Activated CD4-positive, alpha-beta memory T cell treated with anti-CD3 and anti-CD28 coated beads for 36 hours (primary cell): ENCODE measurements around the gene TGIF2. TPM values are rescaled to one million over a fixed set of nuclear protein-coding genes. Genes with fewer than 3 reads are reported as not detected.

ENCODE experiments used
- CTCF ChIA-PET: fragments of 350-600 bp; sonication (Branson Sonifier 250); formaldehyde crosslinking; loops from one replicate; lab custom pipeline; 2021; ENCODE audit warnings: antibody characterized with exemption, inconsistent platforms; lab: Charles Lee
- POLR2A ChIA-PET: fragments of 350-600 bp; sonication (Branson Sonifier 250); formaldehyde crosslinking; loops from one replicate; lab custom pipeline; 2021; ENCODE audit warnings: antibody characterized with exemption; lab: Charles Lee
- DNase-seq: peaks from one replicate; pipeline ENCODE4 v3.0.0-alpha.2; 2020
- H3K27ac Mint-ChIP-seq: one replicate; pipeline ENCODE4 v1.8.0; 2021; ENCODE audit warnings: mixed read lengths
- H3K27me3 Mint-ChIP-seq: one replicate; pipeline ENCODE4 v1.8.0; 2021; ENCODE audit warnings: mixed read lengths
- H3K36me3 Mint-ChIP-seq: one replicate; pipeline ENCODE4 v1.8.0; 2021; ENCODE audit warnings: mixed read lengths
- H3K4me1 Mint-ChIP-seq: one replicate; pipeline ENCODE4 v1.8.0; 2021; ENCODE audit warnings: low read depth, mixed read lengths
- H3K4me3 Mint-ChIP-seq: one replicate; pipeline ENCODE4 v1.8.0; 2021; ENCODE audit warnings: mild to moderate bottlenecking, mixed read lengths
- H3K9me3 Mint-ChIP-seq: one replicate; pipeline ENCODE4 v1.8.0; 2021; ENCODE audit warnings: mixed read lengths
- intact Hi-C: fragments of 100-400 bp; cut with micrococcal nuclease; formaldehyde crosslinking; loops from one replicate; pipeline ENCODE4 v1.15.1; 2023
- total RNA-seq, 2 experiments: library from RNA; stranded (reverse); gene quantifications; one replicate each; pipeline ENCODE4 v1.2.3, GENCODE V29; 2021

Gene TGIF2
- total RNA-seq, 2 experiments from 2014 or later, result 39.7 to 43.0 TPM

- peaks cover 60% of the 10 kb centered on the region for H3K4me1 Mint-ChIP-seq
- no peak overlapping the region for H3K4me3 Mint-ChIP-seq
- H3K36me3 Mint-ChIP-seq, result peaks cover 33% of the 10 kb centered on the region
- ChIA-PET CTCF (interaction anchor here (1.2 to 8.2 kb wide), 4 partner anchors 13 to 20 kb away, joined by 3 to 100 read pairs (median 4); partner anchors contain the start of gene RAB5IF), POLR2A (interaction anchor here (0.6 to 1.9 kb wide), 4 partner anchors 14 to 52 kb away, joined by 3 to 6 read pairs (median 3); partner anchors contain the start of genes RAB5IF and TGIF2)
- H3K27ac Mint-ChIP-seq, result peak overlapping the region; percentile 42
- H3K27me3 Mint-ChIP-seq, result no peaks in the 10 kb centered on the region
- intact Hi-C loops, result no loop called here
- no peaks in the 10 kb centered on the region for H3K9me3 Mint-ChIP-seq
- DNase-seq, result no peak
These were observed 17.9 kb downstream of the TGIF2 start for GRCh38 chr20:36591281-36591680.

GRCh38 chr20:36591854-36592641 is 18.7 kb downstream of the TGIF2 start:
- POLR2A ChIA-PET, result interaction anchor here (0.6 to 1.9 kb wide), 4 partner anchors 17 to 52 kb away, joined by 3 to 6 read pairs (median 3); partner anchors contain the start of gene TGIF2
- H3K36me3 Mint-ChIP-seq, result peaks cover 33% of the 10 kb centered on the region
- peak; percentile 75 for DNase-seq
- H3K27ac Mint-ChIP-seq, result peak overlapping the region; percentile 73
- no peak overlapping the region for H3K4me3 Mint-ChIP-seq
- H3K27me3 Mint-ChIP-seq, result no peaks in the 10 kb centered on the region
- H3K9me3 Mint-ChIP-seq, result no peaks in the 10 kb centered on the region
- peaks cover 57% of the 10 kb centered on the region for H3K4me1 Mint-ChIP-seq
- CTCF ChIA-PET, result interaction anchor here (0.7 to 8.2 kb wide), 5 partner anchors 13 to 776 kb away, joined by 3 to 100 read pairs (median 3); partner anchors contain the start of gene RAB5IF
- intact Hi-C loops, result no loop called here

- Mint-ChIP-seq H3K27me3 (no peaks in the 10 kb centered on the region), H3K4me1 (peaks cover 50% of the 10 kb centered on the region), H3K36me3 (peaks cover 30% of the 10 kb centered on the region), H3K9me3 (no peaks in the 10 kb centered on the region), H3K27ac (peak overlapping the region; percentile 38), H3K4me3 (no peak overlapping the region)
- intact Hi-C loops, result no loop called here
- no peak for DNase-seq
- CTCF ChIA-PET, result interaction anchor here (0.9 to 8.2 kb wide), 5 partner anchors 8 to 36 kb away, joined by 4 to 100 read pairs (median 5); partner anchors contain the start of gene RAB5IF
- POLR2A ChIA-PET, result interaction anchor here (1.1 to 3.1 kb wide), 3 partner anchors 12 to 242 kb away, joined by 5 to 47 read pairs (median 11); partner anchors contain the start of genes RAB5IF and TGIF2
These were observed 20.0 kb downstream of the TGIF2 start for GRCh38 chr20:36593347-36593929.

GRCh38 chr20:36599912-36600345 is 26.5 kb downstream of the TGIF2 start:
- H3K27ac Mint-ChIP-seq, result no peak overlapping the region
- H3K36me3 Mint-ChIP-seq, result peaks cover 6% of the 10 kb centered on the region
- H3K4me1 Mint-ChIP-seq, result peaks cover 23% of the 10 kb centered on the region
- intact Hi-C loops, result no loop called here
- POLR2A ChIA-PET, result interaction anchor here (0.8 kb wide), 1 partner anchor 814 kb away, joined by 3 read pairs; no protein-coding TSS in a partner anchor
- H3K9me3 Mint-ChIP-seq, result no peaks in the 10 kb centered on the region
- CTCF ChIA-PET, result interaction anchor here (0.9 kb wide), 1 partner anchor 10 kb away, joined by 4 read pairs; no protein-coding TSS in a partner anchor
- no peaks in the 10 kb centered on the region for H3K27me3 Mint-ChIP-seq
- no peak overlapping the region for H3K4me3 Mint-ChIP-seq
- no peak for DNase-seq

GRCh38 chr20:36601540-36601939 is 28.1 kb downstream of the TGIF2 start:
- DNase-seq, result no peak
- H3K4me1 Mint-ChIP-seq, result peaks cover 16% of the 10 kb centered on the region
- H3K27me3 Mint-ChIP-seq, result no peaks in the 10 kb centered on the region
- intact Hi-C loops, result no loop called here
- no peak overlapping the region for H3K27ac Mint-ChIP-seq
- no peak overlapping the region for H3K4me3 Mint-ChIP-seq
- no peaks in the 10 kb centered on the region for H3K9me3 Mint-ChIP-seq
- ChIA-PET POLR2A (no interaction called here), CTCF (no interaction called here)
- H3K36me3 Mint-ChIP-seq, result peaks cover 6% of the 10 kb centered on the region

- no peaks in the 10 kb centered on the region for H3K9me3 Mint-ChIP-seq
- H3K27me3 Mint-ChIP-seq, result no peaks in the 10 kb centered on the region
- peak overlapping the region; percentile 99 for H3K4me3 Mint-ChIP-seq
- H3K27ac Mint-ChIP-seq, result peak overlapping the region; percentile 97
- POLR2A ChIA-PET, result interaction anchor here (0.9 to 4.2 kb wide), 9 partner anchors 10 to 139 kb away, joined by 3 to 51 read pairs (median 8); partner anchors contain the start of genes SLA2 and TGIF2
- DNase-seq, result peak; percentile 74
- H3K36me3 Mint-ChIP-seq, result peaks cover 19% of the 10 kb centered on the region
- peaks cover 30% of the 10 kb centered on the region for H3K4me1 Mint-ChIP-seq
- intact Hi-C loops, result loop anchor here (1.0 to 5.0 kb wide), 5 partner anchors 11 to 167 kb away; partner anchors contain the start of genes DSN1 and NDRG3
- CTCF ChIA-PET, result interaction anchor here (0.6 to 4.3 kb wide), 25 partner anchors 9 to 650 kb away, joined by 3 to 100 read pairs (median 5); partner anchors contain the start of genes DSN1, SCAND1, SLA2 and TGIF2
These were observed 31.6 kb downstream of the TGIF2 start for GRCh38 chr20:36604952-36605398.

GRCh38 chr20:36605399-36606157 is 32.2 kb downstream of the TGIF2 start, which contains the start of gene RAB5IF:
Gene RAB5IF, plus strand, starts transcription at chr20:36605779. Its CDS starts 173 bp downstream, at chr20:36605952.
- Mint-ChIP-seq H3K27ac (peak within 1 kb of the TSS; percentile 97), H3K36me3 (peaks cover 19% of the 10 kb centered on the region), H3K9me3 (no peaks in the 10 kb centered on the region), H3K27me3 (no peaks in the 10 kb centered on the region), H3K4me1 (peaks cover 28% of the 10 kb centered on the region), H3K4me3 (peak within 1 kb of the TSS; percentile 99)
- intact Hi-C loops, result loop anchor here (1.0 to 5.0 kb wide), 5 partner anchors 11 to 167 kb away; partner anchors contain the start of genes DSN1 and NDRG3
- POLR2A ChIA-PET, result interaction anchor here (0.6 to 4.2 kb wide), 13 partner anchors 11 to 490 kb away, joined by 3 to 51 read pairs (median 5); partner anchors contain the start of genes SLA2 and TGIF2
- CTCF ChIA-PET, result interaction anchor here (0.6 to 4.3 kb wide), 33 partner anchors 9 to 651 kb away, joined by 3 to 100 read pairs (median 5); partner anchors contain the start of genes DSN1, SCAND1, SLA2 and TGIF2
- DNase-seq, result peak; percentile 100

GRCh38 chr20:36606158-36607066 is 33.0 kb downstream of the TGIF2 start:
- intact Hi-C loops, result loop anchor here (5.0 kb wide), 2 partner anchors 141 to 166 kb away; partner anchors contain the start of genes DSN1 and NDRG3
- Mint-ChIP-seq H3K27ac (peak overlapping the region; percentile 97), H3K4me3 (peak overlapping the region; percentile 99), H3K27me3 (no peaks in the 10 kb centered on the region), H3K9me3 (no peaks in the 10 kb centered on the region), H3K4me1 (peaks cover 28% of the 10 kb centered on the region), H3K36me3 (peaks cover 22% of the 10 kb centered on the region)
- CTCF ChIA-PET, result interaction anchor here (0.7 to 4.3 kb wide), 26 partner anchors 8 to 316 kb away, joined by 3 to 100 read pairs (median 5); partner anchors contain the start of genes DSN1, SLA2 and TGIF2
- POLR2A ChIA-PET, result interaction anchor here (0.5 to 4.2 kb wide), 12 partner anchors 9 to 489 kb away, joined by 3 to 51 read pairs (median 6); partner anchors contain the start of genes SLA2 and TGIF2
- peak; percentile 43 for DNase-seq

- ChIA-PET CTCF (interaction anchor here (0.7 to 1.6 kb wide), 2 partner anchors 12 to 36 kb away, joined by 3 read pairs; no protein-coding TSS in a partner anchor), POLR2A (interaction anchor here (0.7 to 1.1 kb wide), 2 partner anchors 22 to 48 kb away, joined by 3 to 4 read pairs; no protein-coding TSS in a partner anchor)
- Mint-ChIP-seq H3K27me3 (no peaks in the 10 kb centered on the region), H3K9me3 (no peaks in the 10 kb centered on the region), H3K36me3 (peaks cover 33% of the 10 kb centered on the region), H3K27ac (peak overlapping the region; percentile 97), H3K4me3 (peak overlapping the region; percentile 99), H3K4me1 (peaks cover 30% of the 10 kb centered on the region)
- DNase-seq, result no peak
- intact Hi-C loops, result loop anchor here (5.0 kb wide), 2 partner anchors 140 to 165 kb away; partner anchors contain the start of genes DSN1 and NDRG3
These were observed 34.4 kb downstream of the TGIF2 start for GRCh38 chr20:36607586-36608387.
